ENCODE data around the gene CHEK2.
"Not testable (repeated sequence)": the region's sequence is repeated elsewhere in the genome, so short reads cannot be mapped to it uniquely, and the experiment has no call there.

The CHEK2 gene

GRCh38 chr22:28682966-28683365 is 58.7 kb downstream of the CHEK2 start:
- not testable (repeated sequence) for DNase-seq

GRCh38 chr22:28680813-28681490 is 60.7 kb downstream of the CHEK2 start:
- DNase-seq, result not testable (repeated sequence)

DNA sequence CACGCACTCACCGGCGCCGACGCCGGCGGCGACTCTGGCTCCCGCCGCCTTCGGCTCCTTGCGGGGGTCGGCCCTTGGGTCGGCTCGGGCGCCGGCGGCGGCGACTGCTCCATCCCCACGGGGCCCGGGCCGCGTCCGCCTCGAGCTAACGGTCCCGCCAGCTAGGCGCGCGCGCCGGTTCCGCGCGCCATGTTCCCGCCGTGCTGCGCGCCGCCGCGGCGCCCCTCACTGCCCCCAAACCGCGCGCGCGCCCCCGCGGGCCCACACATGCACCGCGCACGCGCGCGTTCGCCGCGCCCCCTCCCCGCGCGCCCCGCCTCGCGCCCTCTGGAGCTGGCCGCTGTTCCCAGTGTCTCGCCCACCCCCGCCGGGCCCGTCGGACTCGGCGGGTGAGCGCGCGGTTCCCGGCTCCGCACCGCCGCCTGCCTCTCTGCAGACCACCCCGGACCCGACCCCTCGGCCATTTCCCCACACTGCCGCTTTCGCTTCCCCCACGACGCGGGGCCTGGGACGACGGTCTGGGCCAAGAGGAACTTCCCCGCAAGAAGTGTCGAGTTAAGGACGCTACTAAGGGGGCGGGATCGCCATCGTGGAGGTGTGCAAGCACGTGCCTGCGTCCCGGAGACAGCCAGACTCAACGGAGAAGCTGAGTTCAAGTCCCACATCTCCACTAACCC is 61.9 kb downstream of the CHEK2 start, which contains the start of gene TTC28:
TSS of gene TTC28 (minus strand) at position 230 of the 677 bp plus-strand sequence. CDS start at position 113, 117 bp downstream.
- not testable (repeated sequence) for DNase-seq

- not testable (repeated sequence) for DNase-seq
These were observed 62.6 kb downstream of the CHEK2 start for GRCh38 chr22:28678778-28679610.

- DNase-seq, result not testable (repeated sequence)
These were observed 63.5 kb downstream of the CHEK2 start for GRCh38 chr22:28678170-28678569.

DNA sequence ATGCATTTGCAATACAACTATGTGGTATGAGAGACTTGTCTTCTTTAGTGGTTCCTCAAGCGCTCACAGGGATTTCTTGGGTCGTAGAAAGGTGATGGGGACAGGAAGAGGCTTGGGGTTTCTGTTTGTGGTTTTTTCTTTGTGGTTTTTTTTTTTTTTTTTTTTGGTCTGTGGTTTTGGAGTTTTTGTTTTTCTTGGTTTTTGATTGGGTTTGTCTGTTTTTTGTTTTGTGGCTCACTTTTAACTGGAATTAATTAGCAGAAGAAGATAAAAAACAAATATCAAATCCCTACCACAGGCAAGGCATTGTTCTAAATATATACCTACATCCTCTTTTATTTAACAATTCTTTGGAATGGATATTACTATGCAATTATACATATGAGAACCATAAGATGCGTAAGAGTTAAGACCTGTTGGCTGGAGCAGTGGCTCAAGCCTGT is 67.5 kb downstream of the CHEK2 start:
- no peak for DNase-seq

GRCh38 chr22:28670756-28671155 is 70.9 kb downstream of the CHEK2 start:
- no peak for DNase-seq

DNA sequence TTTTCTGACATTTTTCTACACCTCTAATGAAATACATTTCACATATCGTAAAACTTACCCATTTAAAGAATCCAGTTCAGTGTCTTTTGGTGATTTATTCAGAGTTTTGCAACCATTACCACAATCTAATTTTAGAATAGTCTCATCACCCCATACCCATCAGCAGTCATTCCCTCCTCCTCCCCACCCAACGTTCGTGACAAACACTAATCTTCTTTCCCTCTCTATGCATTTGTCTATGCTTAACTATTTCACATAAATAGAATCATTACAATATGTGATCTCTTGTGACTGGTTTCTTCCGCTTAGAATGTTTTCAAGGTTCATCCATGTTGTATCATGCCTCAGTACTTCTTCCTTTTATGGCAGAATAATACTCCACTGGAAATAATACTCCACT is 71.5 kb downstream of the CHEK2 start:
- DNase-seq, result no peak

DNA sequence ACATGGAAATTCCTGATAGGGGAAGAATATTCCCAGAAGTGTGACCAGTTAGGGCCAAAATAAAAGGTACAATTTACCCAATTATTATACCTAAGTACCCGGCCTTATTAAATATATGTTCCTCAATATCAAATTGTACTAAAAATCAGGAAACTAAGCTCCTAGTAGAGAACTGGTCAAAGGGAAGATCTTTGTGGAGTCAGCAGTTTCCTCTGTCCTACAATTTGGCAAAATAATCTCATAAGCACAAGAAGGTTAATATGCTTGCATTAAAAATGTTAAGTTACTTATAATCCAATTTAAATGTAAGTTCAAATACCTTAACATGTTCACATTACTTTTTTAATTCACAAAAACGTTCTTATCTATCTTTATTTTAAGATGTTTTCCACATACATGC is 72.2 kb downstream of the CHEK2 start:
- DNase-seq, result no peak

DNA sequence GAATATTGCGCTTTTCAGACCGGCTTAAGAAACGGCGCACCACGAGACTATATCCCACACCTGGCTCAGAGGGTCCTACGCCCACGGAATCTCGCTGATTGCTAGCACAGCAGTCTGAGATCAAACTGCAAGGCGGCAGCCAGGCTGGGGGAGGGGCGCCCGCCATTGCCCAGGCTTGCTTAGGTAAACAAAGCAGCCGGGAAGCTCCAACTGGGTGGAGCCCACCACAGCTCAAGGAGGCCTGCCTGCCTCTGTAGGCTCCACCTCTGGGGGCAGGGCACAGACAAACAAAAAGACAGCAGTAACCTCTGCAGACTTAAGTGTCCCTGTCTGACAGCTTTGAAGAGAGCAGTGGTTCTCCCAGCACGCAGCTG is 78.1 kb downstream of the CHEK2 start:
- not testable (repeated sequence) for DNase-seq

GRCh38 chr22:28658448-28658847 is 83.2 kb downstream of the CHEK2 start:
- no peak for DNase-seq

- DNase-seq, result no peak
These were observed 85.4 kb downstream of the CHEK2 start for GRCh38 chr22:28656181-28656580.

DNA sequence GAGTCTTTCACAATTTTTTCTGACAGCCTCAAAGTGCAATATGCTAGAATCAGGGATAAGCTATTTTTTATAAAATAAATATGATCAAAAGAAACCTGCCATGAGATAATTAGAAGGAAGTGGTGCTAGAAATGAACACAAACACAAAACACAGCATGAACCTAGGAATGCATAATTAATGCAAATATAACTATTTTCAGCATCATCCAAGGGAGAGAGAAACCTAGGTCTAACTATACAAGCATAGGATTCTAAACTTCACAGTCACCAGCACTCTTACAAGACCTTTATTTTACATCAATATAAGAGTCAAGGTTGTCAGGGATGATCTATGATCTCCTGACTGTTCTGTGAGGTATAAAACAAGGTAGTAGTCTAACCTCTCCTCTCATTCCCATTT is 91.2 kb downstream of the CHEK2 start:
- DNase-seq, result no peak

GRCh38 chr22:28648792-28649191 is 92.8 kb downstream of the CHEK2 start:
- DNase-seq, result no peak

GRCh38 chr22:28647216-28647615 is 94.4 kb downstream of the CHEK2 start:
- DNase-seq, result no peak

DNA sequence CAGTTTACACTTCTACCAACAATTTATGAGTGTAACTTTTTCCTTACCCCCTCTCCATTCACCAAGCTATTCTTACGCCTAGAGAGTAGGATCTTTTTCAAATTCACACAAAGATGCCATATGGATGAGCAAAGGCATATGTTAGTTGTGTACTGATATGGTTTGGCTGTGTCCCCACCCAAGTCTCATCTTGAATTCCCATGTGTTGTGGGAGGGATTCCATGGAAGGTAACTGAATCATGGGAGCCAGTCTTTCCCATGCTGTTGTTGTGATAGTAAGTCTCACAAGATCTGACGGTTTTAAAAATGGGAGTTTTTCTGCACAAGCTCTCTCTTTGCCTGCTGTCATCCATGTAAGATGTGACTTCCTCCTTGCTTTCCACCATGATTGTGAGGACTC is 102.3 kb downstream of the CHEK2 start:
- no peak for DNase-seq

Data from cerebellar nuclear complex (tissue), 1 donor.